ENCODE results near the gene ZBTB7C.
A peak's percentile ranks its signal among the peaks of the same experiment; 100 is the strongest.

Gene ZBTB7C

GRCh38 chr18:48002933-48003365, 406.2 kb downstream of the ZBTB7C start (continued):
- no peak for TF ChIP-seq PRDM6 (tag by site-specific recombination; IDR thresholded peaks at IDR 0.05)
- TF ChIP-seq ZBTB21 (tag by site-specific recombination; IDR thresholded peaks at IDR 0.05): peak; percentile 84
- TF ChIP-seq ZBTB17 (tag by site-specific recombination; IDR thresholded peaks at IDR 0.05): no peak; the same call in 1 of the 2 replicates
- no peak for TF ChIP-seq ZNF223 (tag by site-specific recombination; IDR thresholded peaks at IDR 0.05)
- TF ChIP-seq ZIC2 (tag by site-specific recombination; IDR thresholded peaks at IDR 0.05): peak; percentile 98
- no peak for TF ChIP-seq ZNF311 (tag by site-specific recombination; IDR thresholded peaks at IDR 0.05; ENCODE audit: borderline replicate concordance)
- no peak for TF ChIP-seq ZBTB11 (tag by site-specific recombination; conservative IDR thresholded peaks at IDR 0.05; ENCODE audit: low read depth)
- no peak for TF ChIP-seq ZNF169 (tag by site-specific recombination; IDR thresholded peaks at IDR 0.05)
- no peak for TF ChIP-seq ZNF544 (tag by site-specific recombination; IDR thresholded peaks at IDR 0.05)
- TF ChIP-seq ZSCAN16 (tag by site-specific recombination; IDR thresholded peaks at IDR 0.05): no peak
- TF ChIP-seq ZNF510 (tag by site-specific recombination; IDR thresholded peaks at IDR 0.05; ENCODE audit: insufficient replicate concordance): no peak
- TF ChIP-seq KLF16 (tag by site-specific recombination; IDR thresholded peaks at IDR 0.05): peak; percentile 56
- TF ChIP-seq ZNF366 (tag by site-specific recombination; conservative IDR thresholded peaks at IDR 0.05): peak; percentile 81
- no peak for TF ChIP-seq ZNF529 (tag by site-specific recombination; IDR thresholded peaks at IDR 0.05; ENCODE audit: insufficient replicate concordance)
- no peak for TF ChIP-seq ZNF596 (tag by site-specific recombination; IDR thresholded peaks at IDR 0.05)
- 0 out of 2 replicates have a peak, but pooled peaks have one; percentile 13 for TF ChIP-seq ZNF324 (tag by site-specific recombination; IDR thresholded peaks at IDR 0.05)
- peak; percentile 41; the same call in 1 of the 2 replicates for TF ChIP-seq ZNF600 (tag by site-specific recombination; IDR thresholded peaks at IDR 0.05)
- no peak for TF ChIP-seq ZNF133 (tag by site-specific recombination; IDR thresholded peaks at IDR 0.05)
- TF ChIP-seq SETDB1 (IDR thresholded peaks at IDR 0.05; ENCODE audit: insufficient read length, low read length): no peak
- no peak for TF ChIP-seq TCF7L2 (IDR thresholded peaks at IDR 0.05; ENCODE audit: borderline replicate concordance, low read depth, low read length)
- no peak for TF ChIP-seq MZF1 (tag by site-specific recombination; IDR thresholded peaks at IDR 0.05; ENCODE audit: borderline replicate concordance)
- TF ChIP-seq ZNF626 (tag by site-specific recombination; IDR thresholded peaks at IDR 0.05): no peak
- TF ChIP-seq ZNF768 (tag by site-specific recombination; IDR thresholded peaks at IDR 0.05): no peak
- TF ChIP-seq ZFP3 (tag by site-specific recombination; IDR thresholded peaks at IDR 0.05; ENCODE audit: low read depth): no peak
- no peak for TF ChIP-seq ZNF292 (tag by site-specific recombination; IDR thresholded peaks at IDR 0.05; ENCODE audit: borderline replicate concordance, low read depth)
- no peak for TF ChIP-seq ZNF449 (tag by site-specific recombination; IDR thresholded peaks at IDR 0.05)
- TF ChIP-seq GLI2 (tag by site-specific recombination; IDR thresholded peaks at IDR 0.05; ENCODE audit: borderline replicate concordance, low read depth): no peak
- TF ChIP-seq ZNF132 (tag by site-specific recombination; IDR thresholded peaks at IDR 0.05; ENCODE audit: borderline replicate concordance): no peak
- no peak for TF ChIP-seq ZNF707 (tag by site-specific recombination; IDR thresholded peaks at IDR 0.05)
- no peak for TF ChIP-seq OSR2 (tag by site-specific recombination; IDR thresholded peaks at IDR 0.05)
- no peak for TF ChIP-seq MYNN (tag by site-specific recombination; IDR thresholded peaks at IDR 0.05; ENCODE audit: borderline replicate concordance)
- no peak for TF ChIP-seq TRIM28 (IDR thresholded peaks at IDR 0.05; ENCODE audit: borderline replicate concordance, low read length)
- TF ChIP-seq MEIS1 (CRISPR knock-in tag; IDR thresholded peaks at IDR 0.05; ENCODE audit: borderline replicate concordance): no peak
- TF ChIP-seq KLF10 (tag by site-specific recombination; IDR thresholded peaks at IDR 0.05): 0 out of 2 replicates have a peak, but pooled peaks have one; percentile 40
- TF ChIP-seq EGR2 (tag by site-specific recombination; IDR thresholded peaks at IDR 0.05; ENCODE audit: low read depth): no peak
- no peak for TF ChIP-seq SP2 (tag by site-specific recombination; IDR thresholded peaks at IDR 0.05)
- TF ChIP-seq ZNF24 (tag by site-specific recombination; IDR thresholded peaks at IDR 0.05): no peak
